Activated T-cell treated with anti-CD3 and anti-CD28 coated beads for 1 hour (primary cell): ENCODE results near the gene CNN2.

Source experiments
- DNase-seq: peaks from one replicate; pipeline ENCODE4 v3.0.0-alpha.2; 2020; ENCODE audit warnings: low read depth

CNN2 gene

GRCh38 chr19:995051-995827 is 31.2 kb upstream of the CNN2 start:
- no peak for DNase-seq

- peak; percentile 52 for DNase-seq
These were observed 30.2 kb upstream of the CNN2 start for GRCh38 chr19:996051-996838.

- DNase-seq, result no peak
These were observed 28.3 kb upstream of the CNN2 start for GRCh38 chr19:998064-998463.

- DNase-seq, result no peak
These were observed 27.1 kb upstream of the CNN2 start for GRCh38 chr19:999379-999719.

GRCh38 chr19:1000095-1000494 is 26.3 kb upstream of the CNN2 start, which contains the start of gene GRIN3B:
Gene GRIN3B, plus strand, starts transcription at chr19:1000419. Its CDS starts 19 bp downstream, at chr19:1000438.
- DNase-seq, result peak; percentile 50

- no peak for DNase-seq
These were observed 25.5 kb upstream of the CNN2 start for GRCh38 chr19:1000591-1001537.

GRCh38 chr19:1001538-1002166 is 24.8 kb upstream of the CNN2 start:
- peak; percentile 69 for DNase-seq

GRCh38 chr19:1002600-1002999 is 23.8 kb upstream of the CNN2 start:
- DNase-seq, result no peak

GRCh38 chr19:1003283-1003682 is 23.1 kb upstream of the CNN2 start:
- no peak for DNase-seq

- DNase-seq, result no peak
These were observed 22.1 kb upstream of the CNN2 start for GRCh38 chr19:1004204-1004802.

- DNase-seq, result no peak
These were observed 21.4 kb upstream of the CNN2 start for GRCh38 chr19:1004803-1005664.

- DNase-seq, result no peak
These were observed 19.6 kb upstream of the CNN2 start for GRCh38 chr19:1006711-1007398.

- DNase-seq, result no peak
These were observed 18.8 kb upstream of the CNN2 start for GRCh38 chr19:1007399-1008251.

GRCh38 chr19:1008268-1009040 is 18.0 kb upstream of the CNN2 start:
- DNase-seq, result no peak

- DNase-seq, result no peak
These were observed 17.1 kb upstream of the CNN2 start for GRCh38 chr19:1009041-1009980.

GRCh38 chr19:1009981-1010538 is 16.3 kb upstream of the CNN2 start:
- no peak for DNase-seq
